GM12878 (cell line): ENCODE data around the gene SNAI3. TPM values are rescaled to one million over a fixed set of nuclear protein-coding genes. Genes with fewer than 3 reads are reported as not detected.

Experiments
- ASH2L ChIP-seq: fragments of 300-600, 200-600 bp; sonication (generic); IDR thresholded peaks from 2 replicates; pipeline ENCODE4 v1.6.1; 2017; ENCODE audit warnings: low read depth, mild to moderate bottlenecking, borderline replicate concordance
- ATF7 ChIP-seq: fragments of 450-650 bp; IDR thresholded peaks from 2 replicates; pipeline ENCODE4 v1.6.1; 2016; ENCODE audit warnings: low read depth, mild to moderate bottlenecking
- BCLAF1 ChIP-seq: fragments of 450-650 bp; IDR thresholded peaks from 2 replicates; pipeline ENCODE4 v1.6.1; 2017; ENCODE audit warnings: antibody characterized with exemption, mild to moderate bottlenecking, moderate library complexity
- BRCA1 ChIP-seq: IDR thresholded peaks from 2 replicates; pipeline ENCODE4 v1.6.1; 2011; ENCODE audit warnings: low read depth, low read length, improper control_type of control experiment
- CHD2 ChIP-seq: IDR thresholded peaks from 2 replicates; pipeline ENCODE4 v1.6.1; 2011; ENCODE audit warnings: low read depth, low read length, improper control_type of control experiment, borderline replicate concordance
- EGR1 ChIP-seq, 2 experiments: IDR thresholded peaks; 1 replicate in 1 of 2; 2 replicates in 1 of 2; pipeline ENCODE4 v1.6.1; 2011 to 2012; ENCODE audit warnings: low read depth in 2 of 2, low read length in 2 of 2, borderline replicate concordance in 1 of 2, mild to moderate bottlenecking in 1 of 2, moderate library complexity in 1 of 2
- EP300 ChIP-seq, 2 experiments: fragments of 150-350 bp in 1 of 2; IDR thresholded peaks; 2 replicates each; pipeline ENCODE4 v1.6.1; 2011 to 2012; ENCODE audit warnings: low read depth in 2 of 2, low read length in 2 of 2, borderline replicate concordance in 1 of 2, improper control_type of control experiment in 1 of 2, inconsistent platforms in 1 of 2; ENCODE audit not compliant: control insufficient read depth in 1 of 2
- IKZF1 ChIP-seq: fragments of 450-650 bp; conservative IDR thresholded peaks from 2 replicates; pipeline ENCODE4 v1.6.1; 2017; ENCODE audit warnings: antibody characterized with exemption, mild to moderate bottlenecking
- IRF3 ChIP-seq: fragments of 450-650 bp; IDR thresholded peaks from 2 replicates; pipeline ENCODE4 v1.6.1; 2014; ENCODE audit warnings: mild to moderate bottlenecking
- IRF4 ChIP-seq: IDR thresholded peaks from 2 replicates; pipeline ENCODE4 v1.6.1; 2011; ENCODE audit warnings: low read depth, low read length
- NFIC ChIP-seq: IDR thresholded peaks from 2 replicates; pipeline ENCODE4 v1.6.1; 2012; ENCODE audit warnings: low read depth, mild to moderate bottlenecking, inconsistent platforms, low read length, moderate library complexity
- NFYB ChIP-seq: IDR thresholded peaks from 2 replicates; pipeline ENCODE4 v1.6.1; 2011; ENCODE audit warnings: low read depth, mild to moderate bottlenecking, low read length, improper control_type of control experiment, moderate library complexity; ENCODE audit not compliant: insufficient read depth
- PKNOX1 ChIP-seq: fragments of 450-650 bp; IDR thresholded peaks from 2 replicates; pipeline ENCODE4 v1.6.1; 2016; ENCODE audit warnings: mild to moderate bottlenecking
- RBBP5 ChIP-seq: fragments of 200-600 bp; sonication (generic); conservative IDR thresholded peaks from 2 replicates; pipeline ENCODE4 v1.6.1; 2016
- RUNX3 ChIP-seq: IDR thresholded peaks from 2 replicates; pipeline ENCODE4 v1.6.1; 2012; ENCODE audit warnings: low read length, inconsistent platforms
- SIN3A ChIP-seq: IDR thresholded peaks from 2 replicates; pipeline ENCODE4 v1.6.1; 2012; ENCODE audit warnings: low read depth, low read length, improper control_type of control experiment
- SMAD5 ChIP-seq: IDR thresholded peaks from 2 replicates; pipeline ENCODE4 v1.6.1; 2016; ENCODE audit warnings: antibody characterized with exemption, low read depth
- SP1 ChIP-seq: IDR thresholded peaks from one replicate; pipeline ENCODE4 v1.6.1; 2011; ENCODE audit warnings: low read depth, low read length
- STAT3 ChIP-seq: IDR thresholded peaks from 2 replicates; pipeline ENCODE4 v1.6.1; 2011; ENCODE audit warnings: low read depth, low read length, improper control_type of control experiment
- TBL1XR1 ChIP-seq: IDR thresholded peaks from 2 replicates; pipeline ENCODE4 v1.6.1; 2012; ENCODE audit warnings: low read depth, low read length, improper control_type of control experiment
- TCF12 ChIP-seq: IDR thresholded peaks from 2 replicates; pipeline ENCODE4 v1.6.1; 2011; ENCODE audit warnings: low read depth, mild to moderate bottlenecking, low read length
- WRNIP1 ChIP-seq: IDR thresholded peaks from 2 replicates; pipeline ENCODE4 v1.6.1; 2011; ENCODE audit warnings: low read depth, low read length, improper control_type of control experiment, borderline replicate concordance
- polyA plus RNA-seq, 11 experiments: library from polyadenylated mRNA; depleted of rRNA in 4 of 11; unstranded in 6 of 11; stranded (reverse) in 5 of 11; fragments of >200 nt; fragmentation: Nextera tagmentation in 4 of 11; fragmentation: Illumina TruSeq in 1 of 11; extraction: Ambion mirVana in 4 of 11; extraction: Trizol in 1 of 11; gene quantifications; 1 replicate in 1 of 11; 2 replicates in 10 of 11; pipeline versions ENCODE4 v1.2.1 to v1.2.3, GENCODE V29; 2011 to 2016; ENCODE audit warnings: inconsistent platforms in 2 of 11, missing spikeins in 2 of 11, low read depth in 1 of 11
- total RNA-seq, 4 experiments: library from RNA; depleted of rRNA in 3 of 4; stranded (reverse); fragments of >200 nt in 3 of 4; fragmentation: Illumina TruSeq in 1 of 4; extraction: Trizol in 1 of 4; gene quantifications; 2 replicates each; pipeline versions ENCODE4 v1.2.1 to v1.2.3, GENCODE V29; 2013 to 2021
- TF ChIP-seq, protein P1 (sequence below): fragments of 450-650 bp; IDR thresholded peaks from 2 replicates; pipeline ENCODE4 v1.6.1; 2018; ENCODE audit warnings: mild to moderate bottlenecking, low read depth, moderate library complexity; ENCODE audit not compliant: partially characterized antibody

The SNAI3 gene
- total and polyA plus RNA-seq, 10 of the 15 experiments (the other 5 are each of a cell fraction or from before 2014, with no cell fraction given), result 0.21 to 7.4 (median 3.0) TPM

GRCh38 chr16:88706229-88706964 lies 20.1 kb upstream of the SNAI3 start, which contains the start of the genes CTU2 and RNF166 (continued):
- TF ChIP-seq BCLAF1, result no peak
- TF ChIP-seq CHD2, result no peak
- peak; percentile 92 for TF ChIP-seq IKZF1
- TF ChIP-seq SMAD5, result no peak
- peak; percentile 67 for TF ChIP-seq RUNX3
- TF ChIP-seq BRCA1, result peak; percentile 27; the same call in 1 of the 2 replicates
- no peak for TF ChIP-seq ATF7
- no peak for TF ChIP-seq WRNIP1
- peak; percentile 72 for TF ChIP-seq SP1
- TF ChIP-seq ASH2L, result no peak
- peak; percentile 5; the same call in 1 of the 2 replicates for TF ChIP-seq IRF3
- no peak for TF ChIP-seq NFYB
- TF ChIP-seq IRF4, result no peak
- TF ChIP-seq TCF12, result no peak
- no peak for TF ChIP-seq STAT3
- TF ChIP-seq EGR1 (IDR thresholded peaks at IDR 0.05; ENCODE audit: borderline replicate concordance in 1 of 2, low read depth in 2 of 2, low read length in 2 of 2), result peak; percentile 46 to 63; a peak in 2 of 3 replicates
- no peak for TF ChIP-seq NFIC
- TF ChIP-seq RBBP5, result no peak
- TF ChIP-seq PKNOX1, result no peak; the same call in 1 of the 2 replicates
- TF ChIP-seq, protein P1, sequence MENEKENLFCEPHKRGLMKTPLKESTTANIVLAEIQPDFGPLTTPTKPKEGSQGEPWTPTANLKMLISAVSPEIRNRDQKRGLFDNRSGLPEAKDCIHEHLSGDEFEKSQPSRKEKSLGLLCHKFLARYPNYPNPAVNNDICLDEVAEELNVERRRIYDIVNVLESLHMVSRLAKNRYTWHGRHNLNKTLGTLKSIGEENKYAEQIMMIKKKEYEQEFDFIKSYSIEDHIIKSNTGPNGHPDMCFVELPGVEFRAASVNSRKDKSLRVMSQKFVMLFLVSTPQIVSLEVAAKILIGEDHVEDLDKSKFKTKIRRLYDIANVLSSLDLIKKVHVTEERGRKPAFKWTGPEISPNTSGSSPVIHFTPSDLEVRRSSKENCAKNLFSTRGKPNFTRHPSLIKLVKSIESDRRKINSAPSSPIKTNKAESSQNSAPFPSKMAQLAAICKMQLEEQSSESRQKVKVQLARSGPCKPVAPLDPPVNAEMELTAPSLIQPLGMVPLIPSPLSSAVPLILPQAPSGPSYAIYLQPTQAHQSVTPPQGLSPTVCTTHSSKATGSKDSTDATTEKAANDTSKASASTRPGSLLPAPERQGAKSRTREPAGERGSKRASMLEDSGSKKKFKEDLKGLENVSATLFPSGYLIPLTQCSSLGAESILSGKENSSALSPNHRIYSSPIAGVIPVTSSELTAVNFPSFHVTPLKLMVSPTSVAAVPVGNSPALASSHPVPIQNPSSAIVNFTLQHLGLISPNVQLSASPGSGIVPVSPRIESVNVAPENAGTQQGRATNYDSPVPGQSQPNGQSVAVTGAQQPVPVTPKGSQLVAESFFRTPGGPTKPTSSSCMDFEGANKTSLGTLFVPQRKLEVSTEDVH, result no peak
- TF ChIP-seq TBL1XR1, result no peak
- no peak for TF ChIP-seq EP300 (IDR thresholded peaks at IDR 0.05; ENCODE audit: borderline replicate concordance in 1 of 2, control insufficient read depth in 1 of 2, low read depth in 2 of 2, low read length in 2 of 2)
- TF ChIP-seq SIN3A, result peak; percentile 99
